ENCODE measurements around the gene ELL2.

The ELL2 gene

GRCh38 chr5:95956900-95957293, 4.8 kb downstream of the ELL2 start:
- DNase-seq (ENCODE audit: low read depth in 2 of 3, low spot score in 2 of 3): no peak

- no peak for DNase-seq (ENCODE audit: low read depth in 2 of 3, low spot score in 2 of 3)
Observed at GRCh38 chr5:95956021-95956899, 5.4 kb downstream of the ELL2 start.

GRCh38 chr5:95954716-95955115, 6.9 kb downstream of the ELL2 start:
- DNase-seq (ENCODE audit: low read depth in 2 of 3, low spot score in 2 of 3): no peak

GRCh38 chr5:95953021-95953702, 8.5 kb downstream of the ELL2 start:
- no peak for DNase-seq (ENCODE audit: low read depth in 2 of 3, low spot score in 2 of 3)

- no peak for DNase-seq (ENCODE audit: low read depth in 2 of 3, low spot score in 2 of 3)
Observed at GRCh38 chr5:95951916-95952315, 9.7 kb downstream of the ELL2 start.

GRCh38 chr5:95949810-95950209, 11.8 kb downstream of the ELL2 start:
- DNase-seq (ENCODE audit: low read depth in 2 of 3, low spot score in 2 of 3): no peak

- DNase-seq (ENCODE audit: low read depth in 2 of 3, low spot score in 2 of 3): no peak
Observed at GRCh38 chr5:95948631-95949030, 13.0 kb downstream of the ELL2 start.

- no peak for DNase-seq (ENCODE audit: low read depth in 2 of 3, low spot score in 2 of 3)
Observed at GRCh38 chr5:95946451-95946850, 15.2 kb downstream of the ELL2 start.

- no peak for DNase-seq (ENCODE audit: low read depth in 2 of 3, low spot score in 2 of 3)
Observed at GRCh38 chr5:95942968-95943367, 18.7 kb downstream of the ELL2 start.

GRCh38 chr5:95942414-95942813, 19.2 kb downstream of the ELL2 start:
- DNase-seq (ENCODE audit: low read depth in 2 of 3, low spot score in 2 of 3): no peak

- no peak for DNase-seq (ENCODE audit: low read depth in 2 of 3, low spot score in 2 of 3)
Observed at GRCh38 chr5:95941756-95942155, 19.9 kb downstream of the ELL2 start.

- no peak for DNase-seq (ENCODE audit: low read depth in 2 of 3, low spot score in 2 of 3)
Observed at GRCh38 chr5:95940758-95941682, 20.6 kb downstream of the ELL2 start.

GRCh38 chr5:95939465-95939864, 22.2 kb downstream of the ELL2 start:
- DNase-seq (ENCODE audit: low read depth in 2 of 3, low spot score in 2 of 3): no peak

GRCh38 chr5:95938766-95939165, 22.9 kb downstream of the ELL2 start:
- DNase-seq (ENCODE audit: low read depth in 2 of 3, low spot score in 2 of 3): no peak

GRCh38 chr5:95938347-95938746, 23.3 kb downstream of the ELL2 start:
- DNase-seq (ENCODE audit: low read depth in 2 of 3, low spot score in 2 of 3): no peak

GRCh38 chr5:95937607-95938152, 24.0 kb downstream of the ELL2 start:
- no peak for DNase-seq (ENCODE audit: low read depth in 2 of 3, low spot score in 2 of 3)

GRCh38 chr5:95936812-95937397, 24.7 kb downstream of the ELL2 start:
- DNase-seq (ENCODE audit: low read depth in 2 of 3, low spot score in 2 of 3): no peak

- no peak for DNase-seq (ENCODE audit: low read depth in 2 of 3, low spot score in 2 of 3)
Observed at GRCh38 chr5:95935553-95936100, 26.0 kb downstream of the ELL2 start.

GRCh38 chr5:95934207-95934804, 27.3 kb downstream of the ELL2 start:
- DNase-seq (ENCODE audit: low read depth in 2 of 3, low spot score in 2 of 3): no peak

- DNase-seq (ENCODE audit: low read depth in 2 of 3, low spot score in 2 of 3): no peak
Observed at GRCh38 chr5:95932941-95933340, 28.7 kb downstream of the ELL2 start.

Data from activated CD8-positive, alpha-beta memory T cell treated with anti-CD3 and anti-CD28 coated beads for 48 hours (primary cell).